GM12872 (cell line): ENCODE measurements around the gene METTL25.

ENCODE experiments used
- CTCF ChIP-seq: IDR thresholded peaks from 3 replicates; pipeline ENCODE4 v1.5.1; 2011; ENCODE audit warnings: low read depth, mild to moderate bottlenecking, low read length, moderate library complexity; ENCODE audit not compliant: insufficient read depth

The METTL25 gene

GRCh38 chr12:82515652-82516051 lies 157.3 kb downstream of the METTL25 start:
- TF ChIP-seq CTCF: no peak

- TF ChIP-seq CTCF: peak; percentile 82
Observed at GRCh38 chr12:82517027-82517426, 158.7 kb downstream of the METTL25 start.

GRCh38 chr12:82517808-82518207 lies 159.5 kb downstream of the METTL25 start:
- no peak for TF ChIP-seq CTCF

GRCh38 chr12:82519510-82519909 lies 161.2 kb downstream of the METTL25 start:
- no peak for TF ChIP-seq CTCF

- no peak for TF ChIP-seq CTCF
Observed at GRCh38 chr12:82522285-82522684, 164.0 kb downstream of the METTL25 start.

GRCh38 chr12:82522762-82523161 lies 164.4 kb downstream of the METTL25 start:
- TF ChIP-seq CTCF: no peak

- no peak for TF ChIP-seq CTCF
Observed at GRCh38 chr12:82523996-82524395, 165.7 kb downstream of the METTL25 start.

- no peak for TF ChIP-seq CTCF
Observed at GRCh38 chr12:82524641-82525040, 166.3 kb downstream of the METTL25 start.
